Testis (tissue), 2 donors: ENCODE results near the gene CRB1.

Source experiments
- POLR2A ChIP-seq: fragments of 450-650 bp; IDR thresholded peaks from one replicate; pipeline ENCODE4 v1.6.1; 2017; ENCODE audit warnings: antibody characterized with exemption, mild to moderate bottlenecking, moderate library complexity
- TF ChIP-seq, protein P1 (sequence below), 3 experiments: fragments of 450-650 bp in 2 of 3; fragments of 200-600 bp in 1 of 3; sonication (generic) in 1 of 3; IDR thresholded peaks; one replicate each; pipeline ENCODE4 v1.5.1; 2016 to 2019; ENCODE audit warnings: antibody characterized with exemption in 3 of 3, mild to moderate bottlenecking in 2 of 3, moderate library complexity in 1 of 3

DNA sequence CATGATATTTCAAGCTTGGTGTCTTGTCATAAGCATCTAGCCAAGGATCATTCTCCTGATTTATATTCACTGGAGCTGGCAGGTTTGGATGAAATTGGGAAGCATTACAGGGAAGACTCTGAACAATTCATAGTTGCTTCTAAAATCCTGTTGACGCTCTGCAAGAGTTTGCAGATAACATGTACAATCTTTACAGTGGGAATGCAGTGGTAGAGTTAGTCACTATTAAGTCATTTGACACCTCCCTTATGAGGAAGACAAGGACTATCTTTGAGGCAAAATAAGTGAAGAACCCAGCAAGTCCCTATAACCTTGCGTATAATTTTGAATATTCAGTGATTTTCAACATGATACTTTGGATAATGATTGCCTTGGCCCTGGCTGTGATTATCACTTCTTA, 45.3 kb upstream of the CRB1 start:
- TF ChIP-seq, protein P1, sequence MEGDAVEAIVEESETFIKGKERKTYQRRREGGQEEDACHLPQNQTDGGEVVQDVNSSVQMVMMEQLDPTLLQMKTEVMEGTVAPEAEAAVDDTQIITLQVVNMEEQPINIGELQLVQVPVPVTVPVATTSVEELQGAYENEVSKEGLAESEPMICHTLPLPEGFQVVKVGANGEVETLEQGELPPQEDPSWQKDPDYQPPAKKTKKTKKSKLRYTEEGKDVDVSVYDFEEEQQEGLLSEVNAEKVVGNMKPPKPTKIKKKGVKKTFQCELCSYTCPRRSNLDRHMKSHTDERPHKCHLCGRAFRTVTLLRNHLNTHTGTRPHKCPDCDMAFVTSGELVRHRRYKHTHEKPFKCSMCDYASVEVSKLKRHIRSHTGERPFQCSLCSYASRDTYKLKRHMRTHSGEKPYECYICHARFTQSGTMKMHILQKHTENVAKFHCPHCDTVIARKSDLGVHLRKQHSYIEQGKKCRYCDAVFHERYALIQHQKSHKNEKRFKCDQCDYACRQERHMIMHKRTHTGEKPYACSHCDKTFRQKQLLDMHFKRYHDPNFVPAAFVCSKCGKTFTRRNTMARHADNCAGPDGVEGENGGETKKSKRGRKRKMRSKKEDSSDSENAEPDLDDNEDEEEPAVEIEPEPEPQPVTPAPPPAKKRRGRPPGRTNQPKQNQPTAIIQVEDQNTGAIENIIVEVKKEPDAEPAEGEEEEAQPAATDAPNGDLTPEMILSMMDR (IDR thresholded peaks at IDR 0.05): no peak
- no peak for TF ChIP-seq POLR2A
